Fibroblast of lung (primary cell): ENCODE measurements around the gene DLGAP1.

Experiments used
- CTCF ChIP-seq, 2 donors: IDR thresholded peaks in 1 of 2; conservative IDR thresholded peaks in 1 of 2; 1 replicate in 1 of 2; 2 replicates in 1 of 2; pipeline ENCODE4 v1.5.1; 2011 to 2012; ENCODE audit warnings: low read length in 2 of 2, control low read depth in 1 of 2, inconsistent platforms in 1 of 2, low read depth in 1 of 2, mild to moderate bottlenecking in 1 of 2
- EZH2 ChIP-seq: IDR thresholded peaks from 2 replicates; pipeline ENCODE4 v1.5.1; 2012; ENCODE audit warnings: low read length, control low read depth, mild to moderate bottlenecking; ENCODE audit errors: missing control alignments

GRCh38 chr18:3979024-3979423, 476.1 kb downstream of the DLGAP1 start:
- TF ChIP-seq CTCF (conservative IDR thresholded peaks at IDR 0.05 in 1 of 2, IDR thresholded peaks at IDR 0.05 in 1 of 2; ENCODE audit: low read depth in 1 of 2, low read length in 2 of 2) (no peak), EZH2 (no peak)
